NK-92 (cell line): ENCODE measurements around the gene PMCH.
"Not testable (repeated sequence)": the region's sequence is repeated elsewhere in the genome, so short reads cannot be mapped to it uniquely, and the experiment has no call there.

Source experiments
- DNase-seq: peaks from one replicate; lab custom pipeline; 2025; ENCODE audit not compliant: unreplicated experiment; lab: John Stamatoyannopoulos, UW

PMCH gene, protein sequence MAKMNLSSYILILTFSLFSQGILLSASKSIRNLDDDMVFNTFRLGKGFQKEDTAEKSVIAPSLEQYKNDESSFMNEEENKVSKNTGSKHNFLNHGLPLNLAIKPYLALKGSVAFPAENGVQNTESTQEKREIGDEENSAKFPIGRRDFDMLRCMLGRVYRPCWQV

DNA sequence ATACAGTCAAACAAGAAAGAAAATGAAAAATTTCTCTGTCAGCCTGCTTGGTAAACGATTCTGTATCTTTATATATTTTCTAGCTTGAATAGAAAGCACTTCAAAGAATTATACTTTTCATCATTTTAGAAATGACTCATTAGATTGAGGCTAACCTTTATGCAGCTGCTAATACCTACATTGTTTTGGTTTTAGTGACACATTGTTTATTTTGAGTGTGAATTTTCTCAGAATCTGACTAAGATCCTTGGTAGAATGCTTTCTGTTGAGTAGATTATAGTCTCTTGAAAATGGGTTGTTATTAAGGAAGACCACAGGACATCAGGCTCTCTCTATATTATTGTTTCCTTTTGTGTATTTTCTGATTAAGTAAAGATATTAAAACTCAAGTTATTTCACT lies at the start of gene PMCH:
Gene PMCH (minus strand): TSS at position 45 of the 400 bp plus-strand sequence. CDS start 63 bp downstream, outside the sequence.
- no peak for DNase-seq

DNA sequence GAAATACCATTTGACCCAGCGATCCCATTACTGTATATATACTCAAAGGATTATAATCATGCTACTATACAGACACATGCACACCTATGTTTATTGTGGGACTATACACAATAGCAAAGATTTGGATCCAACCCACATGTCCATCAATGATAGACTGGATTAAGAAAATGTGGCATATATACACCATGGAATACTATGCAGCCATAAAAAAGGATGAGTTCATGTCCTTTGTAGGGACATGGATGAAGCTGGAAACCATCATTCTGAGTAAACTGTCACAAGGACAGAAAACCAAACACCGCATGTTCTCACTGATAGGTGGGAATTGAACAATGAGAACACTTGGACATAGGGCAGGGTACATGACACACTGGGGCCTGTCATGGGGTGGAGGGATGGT lies 43.2 kb upstream of the PMCH start:
- not testable (repeated sequence) for DNase-seq

DNA sequence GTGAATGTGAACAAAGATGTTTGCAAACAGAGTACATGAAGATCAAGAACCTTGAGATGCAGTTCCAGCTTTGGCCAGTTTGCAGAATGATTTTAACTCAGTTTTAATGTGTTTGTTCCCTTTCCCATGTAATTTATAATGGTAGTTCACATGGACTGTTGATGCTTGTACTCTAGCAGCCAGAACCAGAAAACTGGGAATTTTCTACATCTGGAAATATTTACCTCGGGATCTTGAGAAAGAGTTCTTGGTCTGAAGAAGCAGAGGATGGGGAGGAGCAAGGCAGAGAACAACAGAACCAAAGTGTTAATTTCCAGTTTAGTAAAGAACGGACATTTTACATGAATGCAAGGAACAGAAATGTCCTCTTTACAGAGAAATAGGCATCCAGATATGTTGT lies 37.0 kb upstream of the PMCH start:
- DNase-seq: no peak

DNA sequence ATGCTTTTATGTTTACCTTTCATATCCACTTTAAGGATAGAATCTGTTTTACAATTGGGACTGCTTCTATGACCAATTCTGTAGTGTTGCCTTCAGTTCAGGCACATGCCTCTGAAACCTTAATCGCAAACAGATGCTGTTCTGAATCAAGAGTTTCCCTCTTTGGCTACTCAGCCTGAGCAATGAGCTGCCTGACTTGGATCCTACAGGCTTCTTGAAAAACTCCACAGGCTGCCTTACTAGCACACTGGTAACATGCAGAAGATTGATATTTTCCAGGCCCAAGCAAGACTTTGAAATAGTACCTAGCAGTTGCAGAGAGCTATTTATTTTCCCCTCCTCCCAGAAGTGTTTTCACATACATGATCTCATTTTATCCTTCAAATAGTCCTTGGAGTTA lies 34.8 kb upstream of the PMCH start:
- DNase-seq: no peak

DNA sequence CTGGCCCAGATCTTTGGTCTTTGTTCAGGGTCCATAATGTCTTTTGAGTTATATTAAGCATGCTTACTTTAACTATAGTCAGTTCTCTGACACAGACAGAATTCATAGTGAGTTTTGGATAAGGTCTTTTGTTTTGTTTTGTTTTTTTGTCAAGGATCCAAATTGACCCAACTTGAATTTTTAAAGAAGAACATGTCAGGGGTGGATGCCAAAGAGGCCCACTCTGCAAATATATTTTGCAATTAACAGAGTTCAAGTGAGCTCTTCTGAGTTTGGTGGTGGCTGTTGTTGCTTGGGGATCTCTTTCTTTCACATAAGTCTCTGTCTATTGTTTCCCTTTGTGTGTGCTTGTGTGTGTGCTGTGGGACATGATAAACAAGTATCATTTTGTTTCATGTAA lies 34.4 kb upstream of the PMCH start:
- no peak for DNase-seq

DNA sequence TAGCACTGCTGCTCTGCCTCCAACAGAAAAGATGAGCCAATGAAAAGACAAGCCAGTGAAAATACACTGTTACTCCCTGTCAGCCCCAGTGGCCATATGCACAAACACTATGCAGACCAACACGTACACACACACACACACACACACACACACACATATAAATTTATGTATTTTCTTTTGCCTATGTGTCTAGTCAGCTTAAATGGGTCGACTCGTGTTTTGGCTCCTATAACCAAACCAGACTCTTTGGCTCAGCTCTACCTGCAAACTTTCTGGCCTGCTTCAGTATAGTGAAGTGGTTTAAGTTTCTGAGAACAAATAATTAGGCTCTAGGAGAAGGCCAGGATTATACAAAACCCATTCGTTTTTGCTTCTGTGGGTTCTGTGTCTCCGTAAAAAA lies 30.3 kb upstream of the PMCH start:
- no peak for DNase-seq

DNA sequence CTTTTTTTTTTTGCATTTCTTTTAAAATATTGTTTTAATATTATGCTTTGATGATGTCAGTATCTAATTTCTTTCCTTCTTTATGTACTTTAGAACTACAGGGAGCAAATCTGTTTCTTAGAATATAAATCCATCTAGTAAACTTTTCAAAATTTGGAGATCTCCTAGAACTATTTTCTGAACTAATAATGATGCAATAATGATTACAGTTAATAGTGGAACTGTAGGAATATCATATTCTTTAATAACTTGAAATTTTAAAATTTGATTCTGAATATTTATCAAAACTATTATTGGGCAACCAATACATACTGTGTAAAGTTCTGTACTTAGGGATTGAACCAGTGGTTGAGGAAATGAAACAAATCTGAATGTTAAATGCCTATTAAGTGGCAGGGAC lies 23.1 kb upstream of the PMCH start:
- no peak for DNase-seq

DNA sequence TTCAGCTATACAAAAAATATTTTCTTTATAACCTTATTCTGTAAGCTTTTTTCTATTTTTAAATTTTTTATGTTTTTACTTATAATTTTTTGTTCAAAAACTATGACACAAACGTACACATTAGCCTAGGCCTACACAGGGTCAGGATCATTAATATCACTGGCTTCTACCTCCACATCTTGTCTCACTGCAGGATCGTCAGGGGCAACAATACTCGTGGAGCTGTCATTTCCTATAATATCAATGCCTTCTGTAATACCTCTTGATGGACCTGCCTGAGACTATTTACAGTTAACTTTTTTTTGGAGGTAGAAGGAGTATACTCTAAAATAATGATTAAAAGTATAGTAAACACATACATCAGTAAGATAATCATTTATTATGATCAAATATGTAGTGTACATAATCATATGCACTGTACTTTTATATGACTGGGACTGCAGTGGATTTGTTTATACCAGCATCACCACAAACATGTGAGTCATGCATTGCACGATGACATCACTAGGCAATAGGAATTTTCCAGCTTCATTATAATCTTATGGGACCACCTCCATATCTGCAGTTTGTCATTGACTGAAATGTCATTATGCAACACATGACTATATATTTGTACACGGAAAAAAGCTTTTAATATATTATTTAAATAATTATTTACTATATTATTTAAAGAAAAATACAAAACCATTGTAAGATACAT lies 18.5 kb upstream of the PMCH start:
- no peak for DNase-seq

DNA sequence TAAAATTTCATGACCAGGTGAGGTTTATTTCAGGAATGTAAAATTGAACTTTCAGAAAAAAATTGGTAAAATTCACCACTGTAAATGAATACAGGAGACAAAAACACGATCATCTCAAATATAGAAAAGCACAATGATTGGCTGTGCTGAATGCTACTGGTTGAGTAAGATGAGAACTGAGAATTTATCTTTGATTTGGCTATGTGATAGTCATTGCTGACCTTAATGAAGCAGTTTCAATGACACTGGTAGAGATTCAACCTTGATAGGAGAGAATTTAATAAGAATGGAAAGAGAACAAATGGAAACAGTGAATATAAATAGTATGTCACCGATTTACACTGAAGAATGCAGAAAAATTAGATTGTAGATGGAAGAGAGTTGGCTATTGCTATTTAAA lies 6.4 kb upstream of the PMCH start:
- no peak for DNase-seq

DNA sequence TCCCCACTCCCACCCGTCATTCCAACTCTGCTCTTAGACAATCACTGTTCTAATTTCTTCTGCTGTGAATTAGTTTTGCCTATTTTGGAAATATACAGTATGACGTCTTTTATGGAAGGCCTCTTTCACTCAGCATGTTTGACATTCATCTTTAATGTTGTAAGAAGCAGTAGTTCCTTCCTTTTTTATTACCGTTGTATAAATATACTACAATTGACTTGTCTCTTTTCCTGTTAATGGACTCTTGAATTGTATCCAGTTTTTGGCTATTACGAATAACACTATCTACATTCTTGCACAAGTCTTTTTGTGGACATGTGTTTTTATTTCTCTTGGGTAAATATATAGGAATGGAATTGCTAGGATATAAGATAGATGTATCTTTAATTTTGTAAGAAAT lies 4.9 kb upstream of the PMCH start:
- no peak for DNase-seq

DNA sequence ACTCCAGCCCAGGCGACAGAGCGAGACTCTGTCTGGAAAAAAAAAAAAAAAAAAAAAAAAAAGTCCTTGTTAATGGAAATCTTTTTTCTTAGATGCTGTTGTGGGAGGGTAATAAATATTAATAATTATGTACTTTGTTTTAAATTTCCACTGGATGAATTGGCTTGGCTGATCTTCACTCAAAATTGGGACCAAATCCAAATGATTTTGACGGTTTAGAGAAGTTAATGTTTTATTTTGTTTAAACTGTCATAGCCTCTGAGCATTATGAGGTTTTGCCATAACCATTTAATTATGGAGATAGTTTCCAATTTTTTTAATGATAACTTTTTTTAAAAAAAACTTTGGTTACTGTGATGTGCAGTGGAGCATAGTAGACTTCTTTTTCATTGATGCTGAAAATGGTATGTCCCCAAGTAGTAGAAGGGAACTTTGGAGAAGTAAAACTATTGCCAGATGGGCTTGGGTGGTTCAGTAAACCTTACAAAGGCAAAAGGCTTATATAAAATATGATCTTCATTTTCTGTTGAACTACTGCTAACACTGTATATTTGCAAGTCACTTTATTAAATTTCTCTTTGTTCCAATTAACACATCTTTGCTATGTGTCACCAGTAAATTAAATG lies 3.9 kb upstream of the PMCH start:
- DNase-seq: no peak

DNA sequence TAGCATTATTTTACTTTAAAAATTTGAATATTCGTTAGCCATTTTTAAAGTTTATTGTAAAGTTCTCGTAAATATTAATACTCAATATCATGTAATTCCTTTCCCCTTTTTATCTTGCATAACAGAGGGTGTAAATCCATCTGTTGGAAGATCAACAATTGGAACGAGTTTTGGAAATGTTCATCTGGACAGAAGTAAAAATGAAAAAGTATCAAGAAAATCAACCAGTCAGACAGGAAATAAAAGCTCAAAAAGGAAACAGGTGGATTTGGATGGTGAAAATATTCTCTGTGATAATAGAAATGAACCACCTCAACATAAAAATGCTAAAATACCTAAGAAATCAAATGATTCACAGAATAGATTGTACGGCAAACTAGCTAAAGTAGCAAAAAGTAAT lies 1.8 kb downstream of the PMCH start:
- DNase-seq: no peak

DNA sequence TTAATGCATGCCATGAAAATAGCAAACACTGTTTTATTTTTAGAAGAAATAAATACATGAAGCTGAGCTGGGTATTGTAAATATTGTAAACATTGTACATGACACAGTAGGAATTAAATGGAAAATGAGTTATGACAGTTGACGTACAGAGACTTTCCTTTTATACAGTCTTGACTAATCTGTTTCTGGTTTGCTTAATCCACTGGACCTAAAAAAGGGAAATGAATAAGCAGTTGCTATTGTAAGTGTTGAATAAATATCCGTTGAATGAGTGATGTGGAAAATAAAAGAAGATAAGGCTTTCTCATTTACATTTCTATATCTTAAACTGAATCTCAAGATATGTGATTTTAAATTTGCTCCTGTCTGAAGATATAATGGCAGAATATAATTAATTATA lies 15.0 kb downstream of the PMCH start:
- no peak for DNase-seq

DNA sequence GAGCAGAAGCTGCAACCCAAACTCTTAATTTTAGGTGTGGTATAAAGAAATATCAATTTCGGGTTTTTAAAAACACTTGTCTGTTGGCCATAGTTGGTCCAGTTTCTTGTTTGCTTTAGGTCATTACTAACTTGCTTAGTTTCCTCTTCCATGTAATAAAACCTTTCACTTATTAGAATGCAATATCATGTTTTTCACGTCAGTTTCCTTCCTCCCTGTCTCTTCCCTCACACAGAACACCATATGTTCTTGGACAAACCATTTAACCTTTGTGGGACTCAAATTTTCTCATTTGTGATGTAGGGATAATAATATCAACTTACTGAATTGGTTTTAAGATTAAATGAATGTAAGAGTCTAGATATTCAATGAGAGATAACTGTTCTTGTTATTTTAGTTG lies 22.9 kb downstream of the PMCH start:
- DNase-seq: no peak

DNA sequence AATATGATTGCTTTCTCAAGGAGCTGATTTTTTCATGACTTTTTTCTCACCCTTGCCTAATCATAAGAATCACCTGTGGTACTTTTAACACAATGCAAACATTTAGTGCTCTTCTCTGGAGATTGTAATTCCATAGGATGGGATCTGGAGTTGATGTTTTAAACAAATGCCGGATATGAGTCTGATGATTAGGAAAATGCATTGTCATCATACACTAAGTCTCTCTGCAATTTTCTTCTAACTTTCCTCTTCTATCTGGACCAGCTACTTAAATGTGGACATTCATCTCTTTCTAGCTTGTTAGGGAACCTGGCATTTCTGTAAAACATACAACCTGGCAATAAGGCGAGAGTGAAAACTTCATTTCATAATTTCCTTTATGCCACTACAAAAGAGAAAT lies 23.5 kb downstream of the PMCH start:
- no peak for DNase-seq

DNA sequence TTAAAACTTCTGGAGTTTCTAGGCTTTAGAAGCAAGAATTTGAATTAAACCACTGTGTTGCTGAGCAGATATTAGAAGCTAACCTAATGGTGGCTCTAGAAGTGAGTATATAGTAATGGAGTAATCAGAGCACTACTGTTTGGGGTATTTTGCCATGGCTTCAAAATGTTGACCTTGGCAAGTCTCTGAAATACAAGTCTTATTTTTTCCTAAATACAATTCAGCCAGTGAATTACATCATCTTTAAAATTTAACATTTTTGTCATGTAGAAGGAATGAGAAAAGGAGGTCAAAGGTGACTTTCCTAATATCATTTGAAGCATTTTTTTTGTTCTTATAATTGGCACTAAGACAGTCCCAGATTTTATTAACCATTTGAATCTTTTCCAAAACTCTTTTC lies 25.2 kb downstream of the PMCH start:
- no peak for DNase-seq

DNA sequence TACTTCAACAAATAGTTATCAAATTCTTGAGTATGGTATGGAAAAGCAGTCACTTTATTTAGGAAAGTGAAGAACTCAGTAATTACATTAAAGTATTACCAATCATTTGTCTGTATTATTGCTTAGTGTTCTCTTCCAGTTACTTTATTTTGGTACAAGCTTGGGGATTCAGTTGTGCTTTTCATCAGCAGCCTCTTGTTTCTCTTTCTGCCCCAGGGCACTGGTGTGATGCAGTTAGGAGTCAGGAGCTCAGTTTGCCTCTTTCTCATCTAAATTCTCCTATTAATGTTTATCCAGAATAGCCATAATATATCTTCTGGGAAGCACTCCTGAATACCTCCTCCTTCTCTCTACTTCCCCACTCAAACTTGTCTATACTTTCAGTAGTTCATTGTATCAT lies 25.7 kb downstream of the PMCH start:
- DNase-seq: no peak

DNA sequence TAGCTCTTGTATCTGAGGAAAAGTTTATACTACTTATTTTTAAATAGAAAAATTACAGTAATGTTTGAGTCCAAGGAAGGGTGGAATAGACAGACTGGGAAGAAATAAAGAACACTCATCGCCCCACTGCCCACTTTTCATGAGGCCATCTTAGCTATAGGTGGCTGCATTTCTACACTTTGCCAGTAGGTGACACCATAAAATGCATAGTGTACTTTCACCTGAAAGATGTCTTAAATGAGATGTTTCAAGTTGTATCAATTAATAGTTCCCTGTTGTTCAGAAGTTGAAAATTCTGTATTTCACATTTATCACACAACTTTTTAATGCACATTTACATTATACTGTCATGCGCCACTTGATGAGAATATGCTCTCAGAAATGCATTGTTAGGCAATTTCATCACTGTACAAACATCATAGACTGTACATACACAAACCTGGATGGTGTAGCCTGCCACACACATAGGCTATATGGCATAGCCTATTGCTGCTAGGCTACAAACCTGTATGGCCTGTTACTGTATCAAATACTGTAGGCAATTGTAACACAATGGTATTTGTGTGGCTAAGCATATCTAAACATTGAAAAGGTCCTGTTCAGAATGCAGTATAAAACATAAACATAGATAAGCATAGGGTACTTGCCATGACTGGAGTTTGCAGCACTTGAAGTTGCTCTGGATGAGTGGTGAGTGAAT lies 27.6 kb downstream of the PMCH start:
- DNase-seq: no peak

DNA sequence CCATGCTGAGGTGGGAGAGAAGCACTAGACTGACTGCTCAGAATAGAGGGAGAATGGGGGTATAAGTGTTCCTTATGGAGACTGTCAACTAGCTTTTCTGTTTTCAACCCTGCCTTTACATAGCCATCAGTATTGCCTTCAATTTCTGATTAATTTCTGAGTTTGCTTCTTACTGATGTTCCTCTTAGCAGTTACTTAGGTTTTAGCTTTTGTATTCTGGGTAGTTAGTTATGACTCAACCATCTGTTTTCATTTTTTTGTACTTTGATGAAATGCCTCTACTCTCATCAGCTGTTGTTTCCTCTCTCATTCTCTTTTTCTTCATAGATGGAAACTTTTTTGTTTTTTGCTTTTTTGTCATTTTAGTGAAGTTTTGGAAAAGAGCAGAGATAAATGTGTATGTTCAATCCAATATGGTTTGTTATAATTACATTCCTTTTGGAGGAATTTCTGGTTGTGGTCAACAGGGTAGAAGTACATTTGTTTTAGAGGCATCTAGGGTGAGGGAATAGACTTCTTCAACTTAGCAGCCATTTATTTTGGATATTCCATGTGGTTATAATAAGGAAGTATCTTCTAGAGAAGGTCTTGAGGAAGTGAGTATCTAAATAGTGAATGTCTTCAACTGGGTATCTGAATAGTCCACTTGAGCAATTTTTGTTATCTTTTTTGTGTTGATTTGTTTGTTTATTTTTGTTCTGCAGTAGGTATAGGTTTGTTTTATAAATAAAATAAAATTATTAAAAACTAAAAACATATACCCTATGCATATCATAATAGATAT lies 29.6 kb downstream of the PMCH start:
- DNase-seq: no peak

DNA sequence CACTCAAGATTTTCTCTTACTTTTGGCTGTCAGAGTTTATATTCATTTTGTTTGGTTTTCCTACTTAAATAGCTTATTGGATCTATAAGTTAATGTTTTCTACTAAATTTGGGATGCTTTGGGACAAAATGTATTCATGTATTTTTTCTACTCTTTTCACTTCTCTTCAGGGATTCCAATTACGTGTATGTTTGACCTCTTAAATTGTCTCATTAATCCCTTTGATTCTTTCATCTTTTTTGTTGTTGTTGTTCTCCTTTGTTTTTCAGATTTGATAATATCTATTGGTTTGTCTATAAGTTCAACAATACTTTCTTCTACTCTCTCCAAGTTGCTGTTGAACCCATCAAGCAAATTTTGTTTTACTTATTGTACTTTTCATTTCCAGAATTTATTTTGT lies 34.2 kb downstream of the PMCH start:
- DNase-seq: no peak

DNA sequence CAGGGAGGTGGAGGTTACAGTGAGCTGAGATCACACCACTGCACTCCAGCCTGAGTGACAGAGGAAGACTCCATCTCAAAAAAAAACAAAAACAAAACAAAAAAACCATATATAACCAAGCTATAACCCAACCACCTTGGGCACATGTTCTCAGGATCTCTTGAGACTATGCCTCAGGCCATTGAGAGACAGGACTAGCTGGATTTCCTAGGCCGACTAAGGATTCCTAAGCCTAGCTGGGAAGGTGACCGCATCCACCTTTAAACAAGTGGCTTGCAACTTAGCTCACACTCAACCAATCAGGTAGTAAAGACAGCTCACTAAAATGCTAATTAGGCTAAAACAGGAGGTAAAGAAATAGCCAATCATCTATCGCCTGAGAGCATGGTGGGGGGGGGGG lies 42.4 kb downstream of the PMCH start:
- not testable (repeated sequence) for DNase-seq
